ENCODE results near the gene KCTD16.

DNA sequence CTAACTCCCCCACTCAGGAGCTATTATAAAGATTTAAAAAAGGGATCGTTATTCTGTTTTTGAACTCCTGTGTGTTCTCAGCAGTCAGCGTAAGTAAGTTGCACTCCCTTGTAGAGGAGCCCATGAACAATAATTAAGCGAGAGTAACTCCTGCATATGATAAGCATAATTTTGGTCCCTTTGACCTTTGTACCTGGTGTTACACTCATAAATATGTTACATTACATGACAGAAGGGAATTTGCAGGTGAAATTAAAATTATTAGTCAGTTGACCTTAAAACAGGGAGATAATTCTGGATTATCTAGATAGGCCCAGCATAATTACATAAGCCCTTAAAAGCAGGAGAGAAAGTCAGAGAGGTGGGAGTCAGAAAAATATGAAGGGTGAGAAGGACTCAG lies 197.3 kb downstream of the KCTD16 start:
- TF ChIP-seq POLR2A (IDR thresholded peaks at IDR 0.05), result no peak
- TF ChIP-seq, protein P1, sequence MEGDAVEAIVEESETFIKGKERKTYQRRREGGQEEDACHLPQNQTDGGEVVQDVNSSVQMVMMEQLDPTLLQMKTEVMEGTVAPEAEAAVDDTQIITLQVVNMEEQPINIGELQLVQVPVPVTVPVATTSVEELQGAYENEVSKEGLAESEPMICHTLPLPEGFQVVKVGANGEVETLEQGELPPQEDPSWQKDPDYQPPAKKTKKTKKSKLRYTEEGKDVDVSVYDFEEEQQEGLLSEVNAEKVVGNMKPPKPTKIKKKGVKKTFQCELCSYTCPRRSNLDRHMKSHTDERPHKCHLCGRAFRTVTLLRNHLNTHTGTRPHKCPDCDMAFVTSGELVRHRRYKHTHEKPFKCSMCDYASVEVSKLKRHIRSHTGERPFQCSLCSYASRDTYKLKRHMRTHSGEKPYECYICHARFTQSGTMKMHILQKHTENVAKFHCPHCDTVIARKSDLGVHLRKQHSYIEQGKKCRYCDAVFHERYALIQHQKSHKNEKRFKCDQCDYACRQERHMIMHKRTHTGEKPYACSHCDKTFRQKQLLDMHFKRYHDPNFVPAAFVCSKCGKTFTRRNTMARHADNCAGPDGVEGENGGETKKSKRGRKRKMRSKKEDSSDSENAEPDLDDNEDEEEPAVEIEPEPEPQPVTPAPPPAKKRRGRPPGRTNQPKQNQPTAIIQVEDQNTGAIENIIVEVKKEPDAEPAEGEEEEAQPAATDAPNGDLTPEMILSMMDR (IDR thresholded peaks at IDR 0.05), result no peak

All from body of pancreas (tissue), 4 donors.